Measurements from ENCODE around the gene PERCC1.
A peak's percentile ranks its signal among the peaks of the same experiment; 100 is the strongest.

Gene PERCC1

GRCh38 chr16:1455190-1456171, 24.6 kb downstream of the PERCC1 start:
- H3K4me3 Mint-ChIP-seq: no peak overlapping the region
- H3K9me3 Mint-ChIP-seq: no peaks in the 10 kb centered on the region
- DNase-seq (ENCODE audit: low spot score in 2 of 2) (no peak), ATAC-seq (ENCODE audit: low read depth) (no peak)
- no peak overlapping the region for H3K27ac Mint-ChIP-seq
- H3K4me1 Mint-ChIP-seq: peaks cover 17% of the 10 kb centered on the region
- H3K36me3 Mint-ChIP-seq: peaks cover 23% of the 10 kb centered on the region
- H3K27me3 Mint-ChIP-seq: no peaks in the 10 kb centered on the region

GRCh38 chr16:1456951-1457350, 26.1 kb downstream of the PERCC1 start:
- Mint-ChIP-seq H3K27me3 (no peaks in the 10 kb centered on the region), H3K36me3 (peaks cover 22% of the 10 kb centered on the region), H3K4me1 (peaks cover 17% of the 10 kb centered on the region), H3K27ac (peak overlapping the region; percentile 50), H3K9me3 (no peaks in the 10 kb centered on the region), H3K4me3 (no peak overlapping the region)
- ATAC-seq (ENCODE audit: low read depth) (no peak), DNase-seq (ENCODE audit: low spot score in 2 of 2) (no peak)

GRCh38 chr16:1457489-1458245, 26.8 kb downstream of the PERCC1 start:
- H3K4me3 Mint-ChIP-seq: no peak overlapping the region
- no peaks in the 10 kb centered on the region for H3K27me3 Mint-ChIP-seq
- H3K27ac Mint-ChIP-seq: peak overlapping the region; percentile 100

GRCh38 chr16:1458336-1458976, 27.6 kb downstream of the PERCC1 start:
- no peak for DNase-seq (ENCODE audit: low spot score in 2 of 2)
- Mint-ChIP-seq H3K4me3 (peak overlapping the region; percentile 33), H3K4me1 (peaks cover 17% of the 10 kb centered on the region), H3K27me3 (no peaks in the 10 kb centered on the region), H3K27ac (peak overlapping the region; percentile 100), H3K36me3 (peaks cover 22% of the 10 kb centered on the region), H3K9me3 (no peaks in the 10 kb centered on the region)
- peak; percentile 71 for ATAC-seq (ENCODE audit: low read depth)

More at GRCh38 chr16:1457489-1458245, 26.8 kb downstream of the PERCC1 start:
- H3K4me1 Mint-ChIP-seq: peaks cover 17% of the 10 kb centered on the region
- H3K9me3 Mint-ChIP-seq: no peaks in the 10 kb centered on the region
- ATAC-seq (ENCODE audit: low read depth): no peak
- DNase-seq (ENCODE audit: low spot score in 2 of 2): no peak
- peaks cover 19% of the 10 kb centered on the region for H3K36me3 Mint-ChIP-seq

GRCh38 chr16:1458977-1459341, 28.1 kb downstream of the PERCC1 start:
- DNase-seq (ENCODE audit: low spot score in 2 of 2) (peak; percentile 85 to 86), ATAC-seq (ENCODE audit: low read depth) (peak; percentile 93)
- Mint-ChIP-seq H3K9me3 (no peaks in the 10 kb centered on the region), H3K4me3 (peak overlapping the region; percentile 78), H3K4me1 (peaks cover 17% of the 10 kb centered on the region), H3K36me3 (peaks cover 22% of the 10 kb centered on the region), H3K27ac (peak overlapping the region; percentile 100), H3K27me3 (no peaks in the 10 kb centered on the region)

- Mint-ChIP-seq H3K36me3 (peaks cover 20% of the 10 kb centered on the region), H3K27ac (peak overlapping the region; percentile 100), H3K4me1 (peaks cover 17% of the 10 kb centered on the region), H3K4me3 (no peak overlapping the region), H3K27me3 (no peaks in the 10 kb centered on the region), H3K9me3 (no peaks in the 10 kb centered on the region)
- DNase-seq (ENCODE audit: low spot score in 2 of 2) (no peak), ATAC-seq (ENCODE audit: low read depth) (no peak)
These were observed 29.1 kb downstream of the PERCC1 start for GRCh38 chr16:1459967-1460366.

GRCh38 chr16:1460602-1461138, 29.8 kb downstream of the PERCC1 start:
- DNase-seq (ENCODE audit: low spot score in 2 of 2) (no peak), ATAC-seq (ENCODE audit: low read depth) (no peak)
- Mint-ChIP-seq H3K9me3 (no peaks in the 10 kb centered on the region), H3K36me3 (peaks cover 22% of the 10 kb centered on the region), H3K4me1 (peaks cover 17% of the 10 kb centered on the region), H3K27ac (peak overlapping the region; percentile 100), H3K27me3 (no peaks in the 10 kb centered on the region), H3K4me3 (no peak overlapping the region)

GRCh38 chr16:1461146-1461545, 30.3 kb downstream of the PERCC1 start:
- DNase-seq (ENCODE audit: low spot score in 2 of 2) (no peak), ATAC-seq (ENCODE audit: low read depth) (no peak)
- peaks cover 22% of the 10 kb centered on the region for H3K36me3 Mint-ChIP-seq
- H3K9me3 Mint-ChIP-seq: no peaks in the 10 kb centered on the region
- H3K4me3 Mint-ChIP-seq: no peak overlapping the region
- peak overlapping the region; percentile 100 for H3K27ac Mint-ChIP-seq
- H3K27me3 Mint-ChIP-seq: no peaks in the 10 kb centered on the region
- peaks cover 17% of the 10 kb centered on the region for H3K4me1 Mint-ChIP-seq

- no peak for DNase-seq (ENCODE audit: low spot score in 2 of 2)
- Mint-ChIP-seq H3K4me3 (no peak overlapping the region), H3K4me1 (peaks cover 12% of the 10 kb centered on the region), H3K36me3 (peaks cover 13% of the 10 kb centered on the region), H3K9me3 (no peaks in the 10 kb centered on the region), H3K27me3 (no peaks in the 10 kb centered on the region), H3K27ac (no peak overlapping the region)
- no peak for ATAC-seq (ENCODE audit: low read depth)
These were observed 33.5 kb downstream of the PERCC1 start for GRCh38 chr16:1464196-1464893.

- no peak overlapping the region for H3K27ac Mint-ChIP-seq
- H3K27me3 Mint-ChIP-seq: no peaks in the 10 kb centered on the region
- peaks cover 9% of the 10 kb centered on the region for H3K36me3 Mint-ChIP-seq
- H3K4me1 Mint-ChIP-seq: peaks cover 13% of the 10 kb centered on the region
- ATAC-seq (ENCODE audit: low read depth) (no peak), DNase-seq (ENCODE audit: low spot score in 2 of 2) (no peak)
- no peak overlapping the region for H3K4me3 Mint-ChIP-seq
- H3K9me3 Mint-ChIP-seq: no peaks in the 10 kb centered on the region
These were observed 34.2 kb downstream of the PERCC1 start for GRCh38 chr16:1464894-1465566.

GRCh38 chr16:1465567-1465915, 34.7 kb downstream of the PERCC1 start:
- H3K27ac Mint-ChIP-seq: no peak overlapping the region
- H3K4me3 Mint-ChIP-seq: no peak overlapping the region
- no peaks in the 10 kb centered on the region for H3K27me3 Mint-ChIP-seq
- no peaks in the 10 kb centered on the region for H3K9me3 Mint-ChIP-seq
- peaks cover 15% of the 10 kb centered on the region for H3K4me1 Mint-ChIP-seq
- no peak for DNase-seq (ENCODE audit: low spot score in 2 of 2)
- H3K36me3 Mint-ChIP-seq: peaks cover 9% of the 10 kb centered on the region
- ATAC-seq (ENCODE audit: low read depth): no peak

- Mint-ChIP-seq H3K4me3 (no peak overlapping the region), H3K4me1 (peaks cover 20% of the 10 kb centered on the region), H3K9me3 (no peaks in the 10 kb centered on the region), H3K27ac (no peak overlapping the region), H3K27me3 (no peaks in the 10 kb centered on the region), H3K36me3 (peaks cover 9% of the 10 kb centered on the region)
- ATAC-seq (ENCODE audit: low read depth): no peak
- DNase-seq (ENCODE audit: low spot score in 2 of 2): no peak
These were observed 35.2 kb downstream of the PERCC1 start for GRCh38 chr16:1466054-1466453.

GRCh38 chr16:1466968-1467521, 36.2 kb downstream of the PERCC1 start:
- no peak for DNase-seq (ENCODE audit: low spot score in 2 of 2)
- H3K4me3 Mint-ChIP-seq: no peak overlapping the region
- no peaks in the 10 kb centered on the region for H3K9me3 Mint-ChIP-seq
- H3K4me1 Mint-ChIP-seq: peaks cover 29% of the 10 kb centered on the region
- H3K36me3 Mint-ChIP-seq: peaks cover 5% of the 10 kb centered on the region
- ATAC-seq (ENCODE audit: low read depth): no peak
- H3K27ac Mint-ChIP-seq: peak overlapping the region; percentile 67
- H3K27me3 Mint-ChIP-seq: no peaks in the 10 kb centered on the region
